HepG2 (cell line): Measurements from ENCODE around the gene DUS1L. TPM values are rescaled to one million over a fixed set of nuclear protein-coding genes. Genes with fewer than 3 reads are reported as not detected.

Experiments
- CBX2 ChIP-seq, 2 experiments: fragments of 200-600 bp in 1 of 2; sonication (generic); formaldehyde crosslinking in 1 of 2; IDR thresholded peaks; 2 replicates each; pipeline versions ENCODE4 v1.7.0 to v1.8.1; 2018 to 2022; ENCODE audit warnings: low read depth in 2 of 2, low read length in 1 of 2, mild to moderate bottlenecking in 1 of 2, missing genetic modification reagents in 1 of 2
- CEBPG ChIP-seq: IDR thresholded peaks from 2 replicates; pipeline ENCODE4 v1.6.1; 2016
- DNMT3B ChIP-seq: conservative IDR thresholded peaks from 2 replicates; pipeline ENCODE4 v1.6.1; 2016; ENCODE audit warnings: missing biosample characterization, control low read depth
- EED ChIP-seq: sonication (generic); formaldehyde crosslinking; IDR thresholded peaks from 2 replicates; pipeline ENCODE4 v1.5.0; 2020; ENCODE audit warnings: mild to moderate bottlenecking, missing genetic modification reagents
- FOXK2 ChIP-seq: fragments of 450-650 bp; IDR thresholded peaks from 2 replicates; pipeline ENCODE4 v1.6.1; 2016
- FOXO1 ChIP-seq: sonication (generic); formaldehyde crosslinking; IDR thresholded peaks from 2 replicates; pipeline ENCODE4 v1.4.0; 2020; ENCODE audit warnings: missing genetic modification reagents
- HOXA7 ChIP-seq: sonication (generic); formaldehyde crosslinking; IDR thresholded peaks from 2 replicates; pipeline ENCODE4 v1.8.1; 2022; ENCODE audit warnings: mild to moderate bottlenecking, missing genetic modification reagents, moderate library complexity
- IKZF1 ChIP-seq: fragments of 450-650 bp; IDR thresholded peaks from 2 replicates; pipeline ENCODE4 v1.7.1; 2016
- MAZ ChIP-seq, 2 experiments: sonication (generic) in 1 of 2; formaldehyde crosslinking in 1 of 2; IDR thresholded peaks; 2 replicates each; pipeline versions ENCODE4 v1.5.0 to v1.6.1; 2012 to 2020; ENCODE audit warnings: low read depth in 2 of 2, mild to moderate bottlenecking in 2 of 2, borderline replicate concordance in 1 of 2, improper control_type of control experiment in 1 of 2, low read length in 1 of 2, missing genetic modification reagents in 1 of 2, moderate library complexity in 1 of 2
- NR2C2 ChIP-seq: sonication (generic); formaldehyde crosslinking; IDR thresholded peaks from 2 replicates; pipeline ENCODE4 v1.4.0; 2020; ENCODE audit warnings: missing genetic modification reagents, mild to moderate bottlenecking, moderate library complexity, borderline replicate concordance
- NR2F6 ChIP-seq, 2 experiments: IDR thresholded peaks; 2 replicates each; pipeline ENCODE4 v1.6.1; 2016; ENCODE audit warnings: antibody characterized with exemption in 1 of 2, mild to moderate bottlenecking in 1 of 2
- NRL ChIP-seq: sonication (generic); formaldehyde crosslinking; IDR thresholded peaks from 2 replicates; pipeline ENCODE4 v1.5.0; 2020; ENCODE audit warnings: missing genetic modification reagents, mild to moderate bottlenecking, moderate library complexity, borderline replicate concordance
- RFX3 ChIP-seq: IDR thresholded peaks from 2 replicates; pipeline ENCODE4 v1.6.1; 2016; ENCODE audit warnings: missing biosample characterization, missing genetic modification reagents
- SMC3 ChIP-seq: IDR thresholded peaks from 2 replicates; pipeline ENCODE4 v1.6.1; 2011; ENCODE audit warnings: low read length, improper control_type of control experiment
- SMYD3 ChIP-seq: sonication (generic); formaldehyde crosslinking; IDR thresholded peaks from 2 replicates; pipeline ENCODE4 v1.8.1; 2023; ENCODE audit warnings: mild to moderate bottlenecking, missing genetic modification reagents
- SP4 ChIP-seq: sonication (generic); formaldehyde crosslinking; IDR thresholded peaks from 2 replicates; pipeline ENCODE4 v1.8.1; 2023; ENCODE audit warnings: mild to moderate bottlenecking, missing genetic modification reagents
- TBX2 ChIP-seq: sonication (generic); formaldehyde crosslinking; IDR thresholded peaks from 2 replicates; pipeline ENCODE4 v1.5.0; 2020; ENCODE audit warnings: missing genetic modification reagents, mild to moderate bottlenecking, borderline replicate concordance
- TCF7 ChIP-seq: sonication (generic); IDR thresholded peaks from 2 replicates; pipeline ENCODE4 v1.6.1; 2016; ENCODE audit warnings: antibody characterized with exemption, low read depth
- TCF7L2 ChIP-seq: IDR thresholded peaks from 2 replicates; pipeline ENCODE4 v1.6.1; 2011; ENCODE audit warnings: mild to moderate bottlenecking, low read depth, low read length, moderate library complexity
- XRCC5 ChIP-seq: fragments of 200-400 bp; formaldehyde crosslinking; optimal IDR thresholded peaks from 2 replicates; pipeline ENCODE3; 2017; ENCODE audit warnings: mild to moderate bottlenecking, low read length
- ZBTB7A ChIP-seq: sonication (generic); formaldehyde crosslinking; IDR thresholded peaks from 2 replicates; pipeline ENCODE4 v1.8.0; 2022; ENCODE audit warnings: mild to moderate bottlenecking, missing genetic modification reagents
- ZMYM4 ChIP-seq: sonication (generic); formaldehyde crosslinking; IDR thresholded peaks from 2 replicates; pipeline ENCODE4 v1.8.1; 2023; ENCODE audit warnings: mild to moderate bottlenecking, missing genetic modification reagents
- ZNF121 ChIP-seq: sonication (generic); formaldehyde crosslinking; IDR thresholded peaks from 2 replicates; pipeline ENCODE4 v1.5.0; 2020; ENCODE audit warnings: mild to moderate bottlenecking, missing genetic modification reagents
- ZNF530 ChIP-seq: sonication (generic); formaldehyde crosslinking; IDR thresholded peaks from 2 replicates; pipeline ENCODE4 v1.5.0; 2020; ENCODE audit warnings: low read depth, mild to moderate bottlenecking, missing genetic modification reagents
- ZNF747 ChIP-seq: sonication (generic); formaldehyde crosslinking; IDR thresholded peaks from 2 replicates; pipeline ENCODE4 v1.8.1; 2023; ENCODE audit warnings: missing genetic modification reagents, mild to moderate bottlenecking, borderline replicate concordance
- ZNF891 ChIP-seq: sonication (generic); formaldehyde crosslinking; IDR thresholded peaks from 2 replicates; pipeline ENCODE4 v1.5.0; 2020; ENCODE audit warnings: mild to moderate bottlenecking, missing genetic modification reagents
- ZSCAN29 ChIP-seq: sonication (generic); formaldehyde crosslinking; conservative IDR thresholded peaks from 2 replicates; pipeline ENCODE4 v1.4.0; 2020; ENCODE audit warnings: mild to moderate bottlenecking, missing genetic modification reagents
- polyA plus RNA-seq, 8 experiments: library from polyadenylated mRNA; depleted of rRNA in 3 of 8; stranded (reverse) in 7 of 8; unstranded in 1 of 8; fragments of >200 nt; fragmentation: Illumina TruSeq in 4 of 8; extraction: Trizol in 4 of 8; gene quantifications; 2 replicates each; pipeline versions ENCODE4 v1.2.1 to v1.2.3, GENCODE V29; 2011 to 2016; ENCODE audit warnings: low read depth in 4 of 8, missing spikeins in 1 of 8, mixed read lengths in 1 of 8; ENCODE audit not compliant: insufficient read depth in 1 of 8
- total RNA-seq, 5 experiments: library from RNA; depleted of rRNA; stranded (reverse); fragments of >200 nt; fragmentation: Illumina TruSeq; extraction: Trizol; gene quantifications; 2 replicates each; pipeline ENCODE4 v1.2.3, GENCODE V29; 2016; ENCODE audit warnings: low read depth in 1 of 5
- TF ChIP-seq, protein P1 (sequence below): IDR thresholded peaks from 2 replicates; pipeline ENCODE4 v1.6.1; 2012; ENCODE audit warnings: inconsistent platforms
- TF ChIP-seq, protein P2 (sequence below): IDR thresholded peaks from 2 replicates; pipeline ENCODE4 v1.6.1; 2016; ENCODE audit warnings: low read depth
- TF ChIP-seq, protein P3 (sequence below): sonication (generic); formaldehyde crosslinking; IDR thresholded peaks from 2 replicates; pipeline ENCODE4 v1.5.0; 2020; ENCODE audit warnings: missing genetic modification reagents, mild to moderate bottlenecking, borderline replicate concordance

DUS1L gene
- total and polyA plus RNA-seq, 2 of the 13 experiments (the other 11 are each of a cell fraction or from before 2014, with no cell fraction given), result 81.0 to 109 TPM

DNA sequence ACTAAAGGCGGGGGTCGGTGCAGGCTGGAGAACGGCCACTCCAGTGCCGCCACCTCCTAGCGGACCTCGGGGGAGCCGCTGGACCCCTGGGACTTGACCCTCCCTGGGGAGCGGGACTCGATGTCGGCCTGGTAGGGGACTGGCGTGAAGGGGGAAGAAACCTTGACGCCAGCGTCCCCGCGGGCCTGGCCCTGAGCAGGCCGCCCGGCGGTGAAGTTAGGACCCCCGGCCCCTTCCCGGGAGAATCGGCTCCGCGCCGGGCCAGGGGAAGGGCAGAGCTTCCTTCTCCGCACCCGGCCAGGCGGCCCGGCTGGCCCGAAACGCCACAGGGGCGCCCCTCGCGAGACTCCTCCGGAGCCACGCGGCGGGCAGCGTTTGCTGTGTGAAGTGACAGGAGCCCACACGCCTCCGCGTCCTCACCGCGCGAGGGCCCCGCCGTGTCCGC lies 389 bp downstream of the DUS1L start (continued):
- no peak for TF ChIP-seq RFX3 (CRISPR knock-in tag)
- TF ChIP-seq ZNF530 (CRISPR knock-in tag), result no peak
- no peak for TF ChIP-seq NR2F6 (IDR thresholded peaks at IDR 0.05)
- no peak for TF ChIP-seq NR2F6 (CRISPR knock-in tag; IDR thresholded peaks at IDR 0.05)
- TF ChIP-seq ZBTB7A (CRISPR knock-in tag), result no peak
- no peak for TF ChIP-seq FOXK2
- no peak for TF ChIP-seq SMYD3 (CRISPR knock-in tag)
- no peak for TF ChIP-seq ZNF891
- TF ChIP-seq ZSCAN29 (CRISPR knock-in tag), result no peak
- TF ChIP-seq TBX2, result peak; percentile 4; the same call in 1 of the 2 replicates
- no peak for TF ChIP-seq XRCC5
- TF ChIP-seq NR2C2 (CRISPR knock-in tag), result no peak
- no peak; the same call in 1 of the 2 replicates for TF ChIP-seq SP4 (CRISPR knock-in tag)
- no peak for TF ChIP-seq FOXO1
- TF ChIP-seq EED (CRISPR knock-in tag), result 0 out of 2 replicates have a peak, but pooled peaks have one; percentile 3
- no peak for TF ChIP-seq ZNF747
- no peak for TF ChIP-seq TCF7
- TF ChIP-seq, protein P1, sequence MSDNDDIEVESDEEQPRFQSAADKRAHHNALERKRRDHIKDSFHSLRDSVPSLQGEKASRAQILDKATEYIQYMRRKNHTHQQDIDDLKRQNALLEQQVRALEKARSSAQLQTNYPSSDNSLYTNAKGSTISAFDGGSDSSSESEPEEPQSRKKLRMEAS, result no peak
- no peak for TF ChIP-seq ZNF121 (CRISPR knock-in tag)
- TF ChIP-seq HOXA7 (CRISPR knock-in tag), result no peak
- no peak for TF ChIP-seq TCF7L2
- no peak for TF ChIP-seq CEBPG (CRISPR knock-in tag)
- no peak for TF ChIP-seq ZMYM4 (CRISPR knock-in tag)
- TF ChIP-seq, protein P2, sequence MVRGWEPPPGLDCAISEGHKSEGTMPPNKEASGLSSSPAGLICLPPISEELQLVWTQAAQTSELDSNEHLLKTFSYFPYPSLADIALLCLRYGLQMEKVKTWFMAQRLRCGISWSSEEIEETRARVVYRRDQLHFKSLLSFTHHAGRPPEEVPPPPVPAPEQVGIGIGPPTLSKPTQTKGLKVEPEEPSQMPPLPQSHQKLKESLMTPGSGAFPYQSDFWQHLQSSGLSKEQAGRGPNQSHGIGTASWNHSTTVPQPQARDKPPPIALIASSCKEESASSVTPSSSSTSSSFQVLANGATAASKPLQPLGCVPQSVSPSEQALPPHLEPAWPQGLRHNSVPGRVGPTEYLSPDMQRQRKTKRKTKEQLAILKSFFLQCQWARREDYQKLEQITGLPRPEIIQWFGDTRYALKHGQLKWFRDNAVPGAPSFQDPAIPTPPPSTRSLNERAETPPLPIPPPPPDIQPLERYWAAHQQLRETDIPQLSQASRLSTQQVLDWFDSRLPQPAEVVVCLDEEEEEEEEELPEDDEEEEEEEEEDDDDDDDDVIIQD (CRISPR knock-in tag), result no peak
- no peak for TF ChIP-seq DNMT3B (CRISPR knock-in tag)
- TF ChIP-seq CBX2 (IDR thresholded peaks at IDR 0.05; ENCODE audit: low read depth, low read length), result no peak
- no peak for TF ChIP-seq CBX2 (CRISPR knock-in tag; IDR thresholded peaks at IDR 0.05; ENCODE audit: low read depth)
- no peak for TF ChIP-seq MAZ (IDR thresholded peaks at IDR 0.05; ENCODE audit: borderline replicate concordance, low read depth, low read length)
- no peak for TF ChIP-seq MAZ (CRISPR knock-in tag; IDR thresholded peaks at IDR 0.05; ENCODE audit: low read depth)
- TF ChIP-seq SMC3, result no peak
- TF ChIP-seq, protein P3, sequence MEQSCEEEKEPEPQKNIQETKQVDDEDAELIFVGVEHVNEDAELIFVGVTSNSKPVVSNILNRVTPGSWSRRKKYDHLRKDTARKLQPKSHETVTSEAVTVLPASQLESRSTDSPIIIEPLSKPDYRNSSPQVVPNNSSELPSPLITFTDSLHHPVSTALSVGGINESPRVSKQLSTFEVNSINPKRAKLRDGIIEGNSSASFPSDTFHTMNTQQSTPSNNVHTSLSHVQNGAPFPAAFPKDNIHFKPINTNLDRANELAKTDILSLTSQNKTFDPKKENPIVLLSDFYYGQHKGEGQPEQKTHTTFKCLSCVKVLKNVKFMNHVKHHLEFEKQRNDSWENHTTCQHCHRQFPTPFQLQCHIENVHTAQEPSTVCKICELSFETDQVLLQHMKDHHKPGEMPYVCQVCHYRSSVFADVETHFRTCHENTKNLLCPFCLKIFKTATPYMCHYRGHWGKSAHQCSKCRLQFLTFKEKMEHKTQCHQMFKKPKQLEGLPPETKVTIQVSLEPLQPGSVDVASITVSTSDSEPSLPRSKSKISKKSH (CRISPR knock-in tag), result no peak
- TF ChIP-seq NRL, result no peak
- no peak for TF ChIP-seq IKZF1
